Esophagus (tissue), 2 donors: ENCODE data around the gene RCOR1. TPM values are rescaled to one million over a fixed set of nuclear protein-coding genes. Genes with fewer than 3 reads are reported as not detected.

ENCODE experiments used
- H3K27ac ChIP-seq, 2 donors: one replicate each; pipeline ENCODE4 v1.5.1; 2013; ENCODE audit warnings: low read depth in 2 of 2, mild to moderate bottlenecking in 2 of 2, inconsistent platforms in 1 of 2, low read length in 1 of 2, moderate library complexity in 1 of 2
- H3K27me3 ChIP-seq, 2 donors: one replicate each; pipeline ENCODE4 v1.6.1; 2013; ENCODE audit warnings: low read length in 2 of 2, control low read depth in 1 of 2, mild to moderate bottlenecking in 1 of 2; ENCODE audit not compliant: insufficient read depth in 2 of 2, control insufficient read depth in 1 of 2
- H3K36me3 ChIP-seq, 2 donors: one replicate each; pipeline ENCODE4 v1.6.1; 2013; ENCODE audit warnings: low read length in 1 of 2; ENCODE audit not compliant: control insufficient read depth in 2 of 2, insufficient read depth in 2 of 2
- H3K4me1 ChIP-seq, 2 donors: one replicate each; pipeline ENCODE4 v1.6.1; 2013; ENCODE audit warnings: low read length in 1 of 2; ENCODE audit not compliant: control insufficient read depth in 2 of 2, insufficient read depth in 2 of 2
- H3K4me3 ChIP-seq, 2 donors: one replicate each; pipeline ENCODE4 v1.5.1; 2013; ENCODE audit warnings: low read length in 2 of 2, mild to moderate bottlenecking in 2 of 2, low read depth in 1 of 2, moderate library complexity in 1 of 2
- H3K9me3 ChIP-seq, 2 donors: one replicate each; pipeline ENCODE4 v1.6.1; 2013; ENCODE audit warnings: mild to moderate bottlenecking in 2 of 2, low read depth in 1 of 2, low read length in 1 of 2, moderate library complexity in 1 of 2; ENCODE audit not compliant: control insufficient read depth in 2 of 2, insufficient read depth in 1 of 2
- WGBS, 2 donors: extraction: QIAGEN DNeasy Blood & Tissue Kit; methylation state at CpG; one replicate each; pipeline ENCODE4 v1.1.7; 2013; 5-methylcytosine and 5-hydroxymethylcytosine counted together
- polyA plus RNA-seq, 2 donors: library from polyadenylated mRNA; stranded (reverse); fragments of 200-250 nt; gene quantifications; one replicate each; pipeline ENCODE4 v1.2.3, GENCODE V29; 2013
- donor health status: healthy with polysubstance abuse.
- donor health status: Bipolar disorder and iron deficiency.

Gene RCOR1
- polyA plus RNA-seq, 2 donors: 11.8 to 19.3 TPM

DNA sequence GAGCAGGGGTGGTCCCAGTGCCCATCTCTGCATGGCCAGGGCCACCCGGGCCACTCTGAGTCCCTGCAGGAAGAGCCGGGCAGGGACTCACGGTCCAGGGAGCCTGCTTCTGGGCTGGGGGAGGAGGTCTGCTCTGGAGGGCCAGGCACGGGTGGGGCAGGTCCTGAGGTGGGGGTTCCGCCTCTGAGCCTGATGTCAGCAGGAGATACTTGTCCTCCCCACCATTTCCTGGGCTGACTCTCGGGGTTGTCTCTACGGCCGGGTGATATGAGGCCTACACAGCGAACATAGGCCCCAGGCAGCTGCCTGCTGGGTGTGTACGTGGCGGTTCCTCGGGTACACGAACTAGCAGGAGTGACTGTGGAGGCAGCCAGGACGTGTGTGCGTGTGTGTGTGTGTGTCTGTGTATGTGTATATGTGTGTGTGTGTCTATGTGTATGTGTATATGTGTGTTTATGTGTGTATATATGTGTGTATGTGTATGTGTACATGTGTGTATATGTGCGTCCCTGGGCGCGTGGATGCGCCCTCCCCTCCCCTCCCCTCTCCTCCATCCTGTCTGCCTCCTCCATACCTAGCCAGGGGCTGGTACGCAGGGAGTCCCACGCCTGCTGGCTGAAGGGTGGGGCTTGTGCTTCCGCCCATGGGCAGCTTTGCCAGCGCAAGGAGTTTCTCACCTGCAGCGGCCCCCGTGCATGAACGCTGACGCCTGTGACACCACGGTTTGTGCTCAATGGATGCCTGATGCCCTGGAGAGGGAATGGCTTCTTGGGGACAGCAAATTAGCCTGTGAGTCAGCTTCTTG is 154.4 kb downstream of the RCOR1 start:
- WGBS, 2 donors: 92 to 95% methylated on average over 28 of the region's 28 CpGs
- H3K36me3 ChIP-seq: peaks cover 0 to 17% of the 10 kb centered on the region in 2 donors

DNA sequence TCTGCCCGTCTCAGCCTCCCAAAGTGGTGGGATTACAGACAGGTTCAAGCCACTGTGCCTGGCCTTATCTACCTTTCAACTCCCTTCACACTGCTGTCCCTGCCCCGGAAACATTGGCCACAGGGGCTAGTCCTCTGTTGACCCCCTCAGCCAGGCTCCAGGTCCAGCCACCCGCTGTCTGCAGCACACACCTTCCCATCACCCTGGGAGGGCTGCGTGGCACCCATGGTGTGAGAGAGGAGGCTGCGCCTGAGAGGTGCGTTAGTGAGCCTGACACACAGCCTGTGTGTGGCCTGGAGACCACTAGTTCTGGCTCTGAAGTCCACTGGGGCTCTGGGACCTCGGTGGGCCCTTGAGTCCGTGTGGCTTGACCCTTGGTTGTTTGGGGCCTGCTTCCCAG is 156.4 kb downstream of the RCOR1 start:
- Histone ChIP-seq H3K4me3 (no peak overlapping the region), H3K9me3 (no peaks in the 10 kb centered on the region), H3K27me3 (no peaks in the 10 kb centered on the region), H3K27ac (no peak overlapping the region), H3K36me3 (peaks cover 0 to 17% of the 10 kb centered on the region in 2 donors), H3K4me1 (no peaks in the 10 kb centered on the region)
- 91 to 95% methylated on average over 8 of the region's 8 CpGs for WGBS, 2 donors

More for the DNA sequence above, 154.4 kb downstream of the RCOR1 start:
- Histone ChIP-seq H3K9me3 (no peaks in the 10 kb centered on the region), H3K27me3 (no peaks in the 10 kb centered on the region), H3K27ac (no peak overlapping the region), H3K4me3 (no peak overlapping the region), H3K4me1 (no peaks in the 10 kb centered on the region)

DNA sequence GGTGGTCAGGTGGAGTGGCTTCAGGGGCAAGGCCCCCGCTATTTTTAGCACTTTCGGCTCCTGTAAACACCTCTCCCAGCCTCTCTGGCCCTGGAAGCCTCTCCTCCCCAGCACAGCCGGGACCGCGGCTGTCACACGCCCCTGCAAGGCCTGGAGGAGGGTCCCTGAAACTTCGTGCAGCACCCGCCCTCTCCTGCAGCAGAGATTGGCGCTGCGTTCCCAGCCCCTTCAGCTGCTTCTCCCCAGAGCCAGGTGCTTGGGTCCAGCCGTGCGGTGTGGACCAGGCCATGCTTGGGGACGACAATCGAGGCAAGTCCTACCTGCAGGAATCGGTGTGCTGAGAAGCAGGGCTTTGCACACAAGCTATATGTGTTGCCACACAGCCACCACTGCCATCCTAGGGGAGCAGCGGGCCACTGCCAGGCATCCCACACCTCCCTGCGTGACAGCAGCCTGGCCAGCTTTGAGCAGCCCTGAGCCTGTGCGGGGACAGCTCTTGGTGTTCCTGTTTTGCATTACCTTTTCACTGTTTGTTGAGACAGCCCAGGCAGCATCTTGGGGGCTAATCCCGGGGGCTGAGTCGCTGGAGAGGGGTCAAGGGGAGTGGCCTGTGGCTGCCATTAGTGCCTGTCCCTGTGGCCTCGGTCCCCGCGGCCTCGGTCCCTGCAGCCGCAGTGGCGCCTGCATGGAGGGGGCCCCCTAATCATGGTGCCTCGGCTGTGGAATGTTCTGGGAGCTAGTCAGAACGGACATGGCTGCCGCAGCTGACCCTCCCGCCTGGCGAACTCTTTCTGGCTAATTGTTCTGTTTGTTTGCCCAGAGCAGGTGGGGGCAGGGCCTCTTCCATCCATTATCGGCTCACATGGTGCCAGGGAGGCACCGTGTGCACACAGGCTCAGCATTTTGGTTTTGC is 157.2 kb downstream of the RCOR1 start:
- no peaks in the 10 kb centered on the region for H3K4me1 ChIP-seq
- peaks cover 0 to 17% of the 10 kb centered on the region in 2 donors for H3K36me3 ChIP-seq
- no peak overlapping the region for H3K4me3 ChIP-seq
- H3K9me3 ChIP-seq: no peaks in the 10 kb centered on the region
- H3K27me3 ChIP-seq: no peaks in the 10 kb centered on the region
- WGBS, 2 donors: 85 to 87% methylated on average over 32 to 33 of the region's 33 CpGs
- no peak overlapping the region for H3K27ac ChIP-seq

DNA sequence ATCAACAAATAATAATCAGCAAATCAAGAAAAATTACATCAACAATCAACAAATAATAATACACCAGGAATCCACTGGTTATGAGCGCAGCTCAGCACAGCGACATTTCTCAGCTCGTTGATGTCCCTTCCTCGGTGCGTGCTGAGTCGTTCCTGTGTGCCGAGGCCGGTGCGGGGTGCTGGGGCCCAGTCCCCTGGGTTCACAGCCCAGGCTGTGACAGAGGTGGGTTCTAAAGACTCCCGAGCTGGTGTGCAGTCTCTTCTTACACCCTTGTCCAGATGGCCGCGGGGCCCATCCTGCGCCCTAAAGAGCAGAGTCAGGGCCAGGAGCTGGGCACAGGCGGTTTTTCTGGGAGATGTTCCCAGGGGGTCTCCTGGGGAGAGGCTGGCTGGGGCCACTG is 157.9 kb downstream of the RCOR1 start:
- Histone ChIP-seq H3K27me3 (no peaks in the 10 kb centered on the region), H3K9me3 (no peaks in the 10 kb centered on the region), H3K4me3 (no peak overlapping the region), H3K4me1 (no peaks in the 10 kb centered on the region), H3K27ac (no peak overlapping the region), H3K36me3 (peaks cover 0 to 17% of the 10 kb centered on the region in 2 donors)
- WGBS, 2 donors: 95 to 96% methylated on average over 14 of the region's 14 CpGs

DNA sequence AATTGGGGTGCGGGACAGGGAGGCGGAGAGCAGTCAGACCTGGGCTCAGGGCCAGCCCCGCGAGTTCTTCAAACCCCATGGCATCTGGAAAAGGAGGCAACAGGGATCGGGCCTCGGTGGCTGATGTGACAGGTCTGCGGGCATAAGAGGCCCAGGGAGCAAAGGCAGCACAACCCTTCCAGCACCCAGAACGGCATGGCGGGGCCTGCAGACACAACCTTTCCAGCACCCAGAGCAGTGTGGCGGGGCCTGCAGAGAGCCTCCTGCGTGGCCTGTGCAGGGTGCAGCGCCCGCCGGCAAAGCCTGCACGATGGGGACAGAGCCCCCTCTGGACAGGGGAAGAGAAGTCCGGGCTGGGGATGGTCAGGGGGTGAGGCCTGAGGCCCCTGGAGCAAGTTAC is 158.6 kb downstream of the RCOR1 start:
- Histone ChIP-seq H3K27me3 (no peaks in the 10 kb centered on the region), H3K36me3 (peaks cover 0 to 17% of the 10 kb centered on the region in 2 donors)
- WGBS, 2 donors: 89 to 93% methylated on average over 15 to 16 of the region's 16 CpGs

DNA sequence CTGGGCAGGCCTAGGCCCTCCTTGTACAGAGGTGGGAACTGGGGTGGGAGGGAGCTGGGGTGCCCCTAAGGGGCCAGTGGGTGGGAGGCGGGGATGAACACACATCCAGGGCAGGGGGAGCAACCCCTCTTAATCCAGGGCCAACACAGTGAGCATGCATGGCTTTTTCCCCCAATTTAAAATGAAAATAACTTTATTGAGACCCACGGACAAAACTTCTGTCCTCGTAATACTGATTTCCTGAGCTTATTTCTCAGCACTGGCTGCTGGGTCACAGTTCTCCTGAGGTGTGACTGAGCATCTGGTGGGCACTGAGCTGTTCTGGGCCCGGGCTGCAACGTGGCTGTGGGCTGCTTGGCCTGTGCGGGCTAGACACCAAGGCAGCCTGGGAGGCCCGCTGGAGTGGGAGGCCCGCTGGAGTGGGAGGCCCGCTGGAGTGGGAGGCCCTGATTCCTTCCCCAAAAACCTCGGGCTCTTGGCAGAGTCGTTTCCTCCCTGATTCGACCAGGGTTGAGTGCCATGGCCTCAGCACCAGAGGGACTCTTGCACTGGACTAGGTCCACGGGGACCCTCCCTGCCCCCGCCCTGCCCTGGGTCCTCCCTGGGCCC is 159.9 kb downstream of the RCOR1 start:
- Histone ChIP-seq H3K36me3 (peaks cover 0 to 13% of the 10 kb centered on the region in 2 donors), H3K4me1 (no peaks in the 10 kb centered on the region), H3K4me3 (no peak overlapping the region), H3K9me3 (no peaks in the 10 kb centered on the region), H3K27ac (no peak overlapping the region), H3K27me3 (no peaks in the 10 kb centered on the region)
- WGBS, 2 donors: 85 to 87% methylated on average over 13 to 14 of the region's 14 CpGs

More for the DNA sequence above, 158.6 kb downstream of the RCOR1 start:
- no peaks in the 10 kb centered on the region for H3K4me1 ChIP-seq
- no peak overlapping the region for H3K4me3 ChIP-seq
- H3K9me3 ChIP-seq: no peaks in the 10 kb centered on the region
- no peak overlapping the region for H3K27ac ChIP-seq

DNA sequence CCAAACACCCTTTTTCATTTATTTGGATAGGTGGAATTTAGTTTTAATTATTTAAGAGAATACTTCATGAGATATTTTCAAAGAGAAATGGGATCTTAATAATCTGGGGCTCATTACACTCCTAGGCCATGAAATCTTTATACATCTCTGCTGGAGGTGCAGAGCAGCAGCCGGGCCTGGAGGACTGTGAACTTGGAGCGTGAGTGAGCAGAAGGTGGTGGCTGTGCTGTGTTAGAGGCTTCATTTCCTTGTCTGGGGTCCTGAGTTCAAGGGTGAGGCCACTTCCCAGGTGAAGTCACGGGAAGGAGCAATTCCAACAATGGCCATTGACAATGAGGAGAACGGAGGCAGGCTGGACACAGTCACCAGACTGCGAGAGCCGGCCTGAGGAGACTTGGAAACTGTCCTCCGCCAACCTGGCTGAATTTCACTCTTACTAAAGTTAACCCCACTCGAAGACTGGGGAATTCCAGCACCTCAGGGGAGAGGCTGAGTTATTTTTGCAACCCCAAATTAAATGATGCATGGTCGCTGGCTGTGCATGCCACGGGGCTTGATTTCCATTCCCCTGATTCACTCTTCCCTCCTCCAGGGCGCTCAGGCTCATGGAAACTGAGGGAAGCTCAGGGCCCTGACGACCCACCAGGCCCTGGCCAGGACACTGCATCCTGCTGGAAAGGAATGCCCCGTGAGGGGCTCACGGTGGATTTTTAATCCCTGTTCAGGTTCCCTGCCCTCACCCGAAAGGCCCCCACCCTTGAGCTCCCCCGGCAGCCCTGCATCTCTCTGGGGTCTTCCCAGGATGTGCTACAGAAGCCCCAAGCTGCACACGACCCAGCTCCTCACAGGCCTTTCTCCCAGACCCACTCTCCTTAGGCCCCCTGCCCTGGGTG is 162.2 kb downstream of the RCOR1 start:
- no peak overlapping the region for H3K27ac ChIP-seq
- H3K9me3 ChIP-seq: no peaks in the 10 kb centered on the region
- H3K4me1 ChIP-seq: no peaks in the 10 kb centered on the region
- no peaks in the 10 kb centered on the region for H3K27me3 ChIP-seq
- WGBS, 2 donors: 68 to 74% methylated on average over 17 of the region's 17 CpGs
- no peak overlapping the region for H3K4me3 ChIP-seq
- peaks cover 0 to 6% of the 10 kb centered on the region in 2 donors for H3K36me3 ChIP-seq

DNA sequence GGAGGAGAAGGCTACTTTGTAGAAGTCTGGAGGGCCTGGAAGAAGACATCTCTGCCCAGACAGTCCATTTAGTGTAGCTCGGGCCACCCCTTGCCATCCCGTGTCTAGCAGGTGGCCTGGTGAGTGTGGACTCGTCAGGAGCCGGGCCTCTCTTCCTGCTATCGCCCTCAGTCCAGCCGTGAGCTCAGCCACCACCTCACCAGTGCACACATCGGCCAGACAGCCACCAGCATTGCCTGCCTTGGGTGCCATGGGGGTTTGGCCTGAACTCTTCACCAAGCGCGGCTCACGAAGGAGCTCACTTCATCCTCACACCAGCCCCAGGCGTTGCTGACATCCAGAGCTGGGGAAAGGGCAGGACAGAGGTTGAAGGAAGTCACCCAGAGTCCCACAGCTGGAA is 165.2 kb downstream of the RCOR1 start:
- no peaks in the 10 kb centered on the region for H3K9me3 ChIP-seq
- H3K27me3 ChIP-seq: peaks cover 0 to 4% of the 10 kb centered on the region in 2 donors
- 89 to 93% methylated on average over 11 of the region's 11 CpGs for WGBS, 2 donors
- H3K27ac ChIP-seq: no peak overlapping the region
- H3K4me1 ChIP-seq: peaks cover 0 to 7% of the 10 kb centered on the region in 2 donors
- H3K36me3 ChIP-seq: no peaks in the 10 kb centered on the region
- no peak overlapping the region for H3K4me3 ChIP-seq
